IPS-15b (cell line): ENCODE results near the gene SERPINE2.

Experiments used
- H3K27me3 ChIP-seq: one replicate; pipeline ENCODE4 v1.6.1; 2013; ENCODE audit warnings: low read length; ENCODE audit not compliant: control insufficient read depth, insufficient read depth
- H3K36me3 ChIP-seq: one replicate; pipeline ENCODE4 v1.6.1; 2013; ENCODE audit warnings: low read length; ENCODE audit not compliant: control insufficient read depth, insufficient read depth
- H3K4me1 ChIP-seq: one replicate; pipeline ENCODE4 v1.6.1; 2013; ENCODE audit warnings: mild to moderate bottlenecking, low read length; ENCODE audit not compliant: control insufficient read depth, insufficient read depth
- H3K4me3 ChIP-seq: one replicate; pipeline ENCODE4 v1.5.1; 2013; ENCODE audit warnings: low read depth, low read length
- H3K9ac ChIP-seq: one replicate; pipeline ENCODE4 v1.6.1; 2013; ENCODE audit warnings: low read depth, mild to moderate bottlenecking, low read length
- H3K9me3 ChIP-seq: one replicate; pipeline ENCODE4 v1.6.1; 2013; ENCODE audit warnings: mild to moderate bottlenecking, low read length; ENCODE audit not compliant: control insufficient read depth, insufficient read depth

SERPINE2 gene

GRCh38 chr2:224069172-224069571 is 30.1 kb upstream of the SERPINE2 start:
- H3K4me1 ChIP-seq = no peaks in the 10 kb centered on the region
- no peak overlapping the region for H3K4me3 ChIP-seq
- H3K9ac ChIP-seq = no peak overlapping the region

GRCh38 chr2:224063298-224063648 is 24.2 kb upstream of the SERPINE2 start:
- Histone ChIP-seq H3K9ac (no peak overlapping the region), H3K4me1 (no peaks in the 10 kb centered on the region), H3K9me3 (no peaks in the 10 kb centered on the region)

More at GRCh38 chr2:224069172-224069571, 30.1 kb upstream of the SERPINE2 start:
- Histone ChIP-seq H3K9me3 (no peaks in the 10 kb centered on the region), H3K36me3 (no peaks in the 10 kb centered on the region), H3K27me3 (no peaks in the 10 kb centered on the region)

GRCh38 chr2:224062481-224063297 is 23.6 kb upstream of the SERPINE2 start:
- Histone ChIP-seq H3K4me3 (no peak overlapping the region), H3K36me3 (no peaks in the 10 kb centered on the region), H3K27me3 (no peaks in the 10 kb centered on the region), H3K9me3 (no peaks in the 10 kb centered on the region), H3K9ac (no peak overlapping the region), H3K4me1 (no peaks in the 10 kb centered on the region)

More at GRCh38 chr2:224063298-224063648, 24.2 kb upstream of the SERPINE2 start:
- H3K4me3 ChIP-seq = no peak overlapping the region
- H3K36me3 ChIP-seq = no peaks in the 10 kb centered on the region
- H3K27me3 ChIP-seq = no peaks in the 10 kb centered on the region

- Histone ChIP-seq H3K9ac (no peak overlapping the region), H3K9me3 (no peaks in the 10 kb centered on the region), H3K4me3 (no peak overlapping the region), H3K27me3 (no peaks in the 10 kb centered on the region), H3K36me3 (no peaks in the 10 kb centered on the region), H3K4me1 (no peaks in the 10 kb centered on the region)
Observed at GRCh38 chr2:224060783-224061482, 21.8 kb upstream of the SERPINE2 start.

GRCh38 chr2:224059178-224059577 is 20.1 kb upstream of the SERPINE2 start:
- Histone ChIP-seq H3K4me3 (no peak overlapping the region), H3K4me1 (no peaks in the 10 kb centered on the region), H3K27me3 (no peaks in the 10 kb centered on the region), H3K9ac (no peak overlapping the region), H3K9me3 (no peaks in the 10 kb centered on the region), H3K36me3 (no peaks in the 10 kb centered on the region)

- Histone ChIP-seq H3K4me3 (no peak overlapping the region), H3K36me3 (no peaks in the 10 kb centered on the region), H3K27me3 (no peaks in the 10 kb centered on the region)
Observed at GRCh38 chr2:224058048-224058775, 19.1 kb upstream of the SERPINE2 start.

GRCh38 chr2:224056889-224057288 is 17.8 kb upstream of the SERPINE2 start:
- Histone ChIP-seq H3K4me3 (no peak overlapping the region), H3K4me1 (no peaks in the 10 kb centered on the region), H3K27me3 (no peaks in the 10 kb centered on the region), H3K9ac (no peak overlapping the region), H3K9me3 (no peaks in the 10 kb centered on the region), H3K36me3 (no peaks in the 10 kb centered on the region)

More at GRCh38 chr2:224058048-224058775, 19.1 kb upstream of the SERPINE2 start:
- Histone ChIP-seq H3K9ac (no peak overlapping the region), H3K4me1 (no peaks in the 10 kb centered on the region), H3K9me3 (no peaks in the 10 kb centered on the region)

- H3K27me3 ChIP-seq = no peaks in the 10 kb centered on the region
- no peak overlapping the region for H3K9ac ChIP-seq
- no peaks in the 10 kb centered on the region for H3K4me1 ChIP-seq
- H3K9me3 ChIP-seq = no peaks in the 10 kb centered on the region
- H3K4me3 ChIP-seq = no peak overlapping the region
- no peaks in the 10 kb centered on the region for H3K36me3 ChIP-seq
Observed at GRCh38 chr2:224055101-224055500, 16.0 kb upstream of the SERPINE2 start.

GRCh38 chr2:224046752-224047151 is 7.7 kb upstream of the SERPINE2 start:
- Histone ChIP-seq H3K9ac (no peak overlapping the region), H3K4me1 (no peaks in the 10 kb centered on the region), H3K4me3 (no peak overlapping the region), H3K27me3 (peaks cover 12% of the 10 kb centered on the region), H3K36me3 (no peaks in the 10 kb centered on the region), H3K9me3 (no peaks in the 10 kb centered on the region)

- H3K4me1 ChIP-seq = no peaks in the 10 kb centered on the region
- no peaks in the 10 kb centered on the region for H3K36me3 ChIP-seq
- no peak overlapping the region for H3K9ac ChIP-seq
- peaks cover 40% of the 10 kb centered on the region for H3K27me3 ChIP-seq
- no peak overlapping the region for H3K4me3 ChIP-seq
- no peaks in the 10 kb centered on the region for H3K9me3 ChIP-seq
Observed at GRCh38 chr2:224042191-224042696, 3.2 kb upstream of the SERPINE2 start.

GRCh38 chr2:224041554-224041953 is 2.5 kb upstream of the SERPINE2 start:
- Histone ChIP-seq H3K4me1 (no peaks in the 10 kb centered on the region), H3K36me3 (no peaks in the 10 kb centered on the region), H3K27me3 (peaks cover 47% of the 10 kb centered on the region), H3K4me3 (no peak overlapping the region), H3K9me3 (no peaks in the 10 kb centered on the region), H3K9ac (no peak overlapping the region)
